ENCODE data around the gene PHF2. TPM values are rescaled to one million over a fixed set of nuclear protein-coding genes. Genes with fewer than 3 reads are reported as not detected.

Gene PHF2
- total RNA-seq, 1 donor from 2014 or later: 29.4 TPM

GRCh38 chr9:93586290-93587057 lies 10.1 kb downstream of the PHF2 start:
- Mint-ChIP-seq H3K9me3 (ENCODE audit: low read depth) (peaks cover 9% of the 10 kb centered on the region), H3K27me3 (ENCODE audit: low read depth) (no peaks in the 10 kb centered on the region), H3K36me3 (ENCODE audit: low read depth) (no peaks in the 10 kb centered on the region), H3K27ac (ENCODE audit: unreplicated experiment) (no peak overlapping the region), H3K4me1 (ENCODE audit: low read depth) (peaks cover 33% of the 10 kb centered on the region), H3K4me3 (ENCODE audit: unreplicated experiment) (no peak overlapping the region)
- no peak for TF ChIP-seq CTCF (IDR thresholded peaks at IDR 0.05)
- DNase-seq (ENCODE audit: low spot score): no peak

- Mint-ChIP-seq H3K36me3 (ENCODE audit: low read depth) (no peaks in the 10 kb centered on the region), H3K27ac (ENCODE audit: unreplicated experiment) (no peak overlapping the region), H3K4me1 (ENCODE audit: low read depth) (peaks cover 27% of the 10 kb centered on the region), H3K9me3 (ENCODE audit: low read depth) (peaks cover 9% of the 10 kb centered on the region), H3K27me3 (ENCODE audit: low read depth) (no peaks in the 10 kb centered on the region), H3K4me3 (ENCODE audit: unreplicated experiment) (no peak overlapping the region)
- no peak for DNase-seq (ENCODE audit: low spot score)
- no peak for TF ChIP-seq CTCF (IDR thresholded peaks at IDR 0.05)
These were observed 10.9 kb downstream of the PHF2 start for GRCh38 chr9:93587284-93587650.

GRCh38 chr9:93587651-93588347 lies 11.4 kb downstream of the PHF2 start:
- no peak overlapping the region for H3K4me3 Mint-ChIP-seq (ENCODE audit: unreplicated experiment)
- no peaks in the 10 kb centered on the region for H3K36me3 Mint-ChIP-seq (ENCODE audit: low read depth)
- DNase-seq (ENCODE audit: low spot score): peak; percentile 86
- H3K9me3 Mint-ChIP-seq (ENCODE audit: low read depth): peaks cover 9% of the 10 kb centered on the region
- H3K27ac Mint-ChIP-seq (ENCODE audit: unreplicated experiment): no peak overlapping the region
- H3K27me3 Mint-ChIP-seq (ENCODE audit: low read depth): no peaks in the 10 kb centered on the region
- H3K4me1 Mint-ChIP-seq (ENCODE audit: low read depth): peaks cover 21% of the 10 kb centered on the region
- peak; percentile 47 for TF ChIP-seq CTCF (IDR thresholded peaks at IDR 0.05)

- no peak for DNase-seq (ENCODE audit: low spot score)
- Mint-ChIP-seq H3K9me3 (ENCODE audit: low read depth) (peaks cover 9% of the 10 kb centered on the region), H3K36me3 (ENCODE audit: low read depth) (no peaks in the 10 kb centered on the region), H3K27ac (ENCODE audit: unreplicated experiment) (peak overlapping the region; percentile 81), H3K27me3 (ENCODE audit: low read depth) (no peaks in the 10 kb centered on the region), H3K4me3 (ENCODE audit: unreplicated experiment) (no peak overlapping the region), H3K4me1 (ENCODE audit: low read depth) (peaks cover 23% of the 10 kb centered on the region)
- TF ChIP-seq CTCF (IDR thresholded peaks at IDR 0.05): no peak
These were observed 12.5 kb downstream of the PHF2 start for GRCh38 chr9:93588641-93589609.

- Mint-ChIP-seq H3K27ac (ENCODE audit: unreplicated experiment) (peak overlapping the region; percentile 81), H3K9me3 (ENCODE audit: low read depth) (peaks cover 3% of the 10 kb centered on the region), H3K27me3 (ENCODE audit: low read depth) (no peaks in the 10 kb centered on the region), H3K36me3 (ENCODE audit: low read depth) (no peaks in the 10 kb centered on the region), H3K4me1 (ENCODE audit: low read depth) (peaks cover 29% of the 10 kb centered on the region), H3K4me3 (ENCODE audit: unreplicated experiment) (peak overlapping the region; percentile 52)
- DNase-seq (ENCODE audit: low spot score): no peak
- no peak for TF ChIP-seq CTCF (IDR thresholded peaks at IDR 0.05)
These were observed 13.3 kb downstream of the PHF2 start for GRCh38 chr9:93589688-93590087.

Measured in chondrocyte (in vitro differentiated cells).